Stimulated activated CD8-positive, alpha-beta memory T cell treated with anti-CD3 and anti-CD28 coated beads, Interleukin-4, amount 100 ng/mL, for 4 hours (primary cell): ENCODE measurements around the gene SLC22A4.

Source experiments
- DNase-seq, 2 donors: peaks; one replicate each; pipeline ENCODE4 v3.0.0-alpha.2; 2020; ENCODE audit warnings: low read depth in 2 of 2, low spot score in 1 of 2

Gene SLC22A4

DNA sequence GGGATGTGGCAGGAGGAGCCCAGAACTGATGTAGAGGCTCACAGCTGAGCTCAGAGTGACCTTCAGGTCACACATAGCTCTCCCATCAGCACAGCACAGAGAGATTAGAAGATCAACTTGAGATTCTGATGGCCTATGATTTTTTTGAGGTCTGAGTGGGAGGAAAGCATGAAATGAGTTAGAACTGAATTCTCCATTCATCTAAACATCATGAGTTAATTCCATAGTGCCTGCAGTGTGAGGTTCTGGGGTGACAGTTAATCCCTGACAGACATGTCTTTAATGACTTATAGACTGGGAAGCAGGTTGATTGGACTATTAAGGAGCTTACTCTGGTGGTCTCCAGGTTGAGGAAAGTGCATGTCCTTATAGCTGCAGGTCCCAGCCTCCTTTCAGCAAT, 97.7 kb downstream of the SLC22A4 start:
- no peak for DNase-seq

DNA sequence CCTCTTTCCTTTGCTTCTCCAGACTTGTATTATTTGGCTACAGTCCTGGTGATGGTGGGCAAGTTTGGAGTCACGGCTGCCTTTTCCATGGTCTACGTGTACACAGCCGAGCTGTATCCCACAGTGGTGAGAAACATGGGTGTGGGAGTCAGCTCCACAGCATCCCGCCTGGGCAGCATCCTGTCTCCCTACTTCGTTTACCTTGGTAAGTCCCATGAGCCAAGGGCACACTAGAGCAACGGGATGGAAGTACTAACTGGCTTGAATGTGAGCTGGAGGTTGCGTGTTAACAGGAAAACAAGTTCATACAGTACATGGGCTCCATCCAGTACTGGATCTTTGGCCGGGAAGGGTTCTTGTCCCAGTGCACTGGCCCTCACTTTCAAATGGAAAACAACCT, 98.2 kb downstream of the SLC22A4 start:
- no peak for DNase-seq

DNA sequence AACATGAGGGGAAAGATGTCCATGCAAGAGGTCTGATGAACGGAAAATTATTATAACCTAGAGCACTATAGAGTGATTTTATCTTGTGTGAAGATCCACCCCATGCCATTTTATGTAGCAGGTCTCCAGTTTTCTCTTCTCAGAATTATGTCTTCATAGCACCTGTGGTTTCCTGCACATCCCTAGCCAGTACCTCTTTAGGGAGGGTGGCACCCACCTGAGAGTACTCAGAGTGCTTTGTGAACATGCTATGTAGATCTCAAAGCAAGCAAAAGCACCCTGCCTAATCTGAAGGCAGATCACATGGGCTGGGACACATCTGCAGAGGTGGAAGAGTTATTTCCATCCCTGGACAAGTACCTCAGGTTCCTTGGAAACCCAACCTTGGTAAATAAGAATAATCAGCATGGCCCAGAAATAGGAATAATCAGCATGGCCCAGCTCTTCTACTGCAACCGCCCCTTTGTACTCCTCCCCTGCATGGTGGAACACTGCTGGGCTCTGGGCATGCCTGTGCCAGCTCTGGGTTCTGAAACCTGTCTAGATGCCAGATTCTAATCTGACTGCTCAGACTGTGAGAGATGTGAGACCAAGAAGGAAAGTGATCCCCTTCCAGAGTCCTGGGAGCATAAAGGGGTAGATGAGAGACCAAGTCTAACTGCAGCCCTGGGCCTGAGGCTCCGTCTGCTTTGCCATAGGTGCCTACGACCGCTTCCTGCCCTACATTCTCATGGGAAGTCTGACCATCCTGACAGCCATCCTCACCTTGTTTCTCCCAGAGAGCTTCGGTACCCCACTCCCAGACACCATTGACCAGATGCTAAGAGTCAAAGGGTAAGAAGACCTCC, 99.0 kb downstream of the SLC22A4 start:
- no peak for DNase-seq
